CD4-positive, alpha-beta memory T cell (primary cell): ENCODE data around the gene STIM1. TPM values are rescaled to one million over a fixed set of nuclear protein-coding genes. Genes with fewer than 3 reads are reported as not detected.
A peak's percentile ranks its signal among the peaks of the same experiment; 100 is the strongest.

ENCODE experiments used
- CTCF ChIA-PET: fragments of 350-600 bp; sonication (Branson Sonifier 250); formaldehyde crosslinking; loops from one replicate; lab custom pipeline; 2021; ENCODE audit warnings: inconsistent platforms; ENCODE audit not compliant: partially characterized antibody; lab: Charles Lee
- POLR2A ChIA-PET: fragments of 350-600 bp; sonication (Branson Sonifier 250); formaldehyde crosslinking; loops from one replicate; lab custom pipeline; 2021; ENCODE audit not compliant: partially characterized antibody; lab: Charles Lee
- DNase-seq, 5 donors: peaks; one replicate each; pipeline versions ENCODE4 v3.0.0 to v3.0.0-alpha.2; 2020 to 2022; ENCODE audit warnings: mixed read lengths in 1 of 5
- H3K27ac ChIP-seq: one replicate; pipeline ENCODE4 v1.7.0; 2013; ENCODE audit warnings: low read depth, low read length
- H3K27me3 ChIP-seq: 2 replicates; pipeline ENCODE4 v1.7.0; 2013; ENCODE audit warnings: mild to moderate bottlenecking, low read length, moderate library complexity; ENCODE audit not compliant: insufficient read depth
- H3K36me3 ChIP-seq: 2 replicates; pipeline ENCODE4 v1.7.0; 2013; ENCODE audit warnings: mild to moderate bottlenecking, low read length, moderate library complexity; ENCODE audit not compliant: insufficient read depth
- H3K4me1 ChIP-seq: 2 replicates; pipeline ENCODE4 v1.7.0; 2013; ENCODE audit warnings: mild to moderate bottlenecking, low read length, moderate library complexity; ENCODE audit not compliant: insufficient read depth
- H3K4me3 ChIP-seq, 2 donors: one replicate each; pipeline ENCODE4 v1.7.0; 2013; ENCODE audit warnings: low read length in 2 of 2, mild to moderate bottlenecking in 1 of 2
- H3K9me3 ChIP-seq, 2 donors: one replicate each; pipeline ENCODE4 v1.7.0; 2013; ENCODE audit warnings: low read length in 2 of 2, control low read depth in 1 of 2; ENCODE audit not compliant: control insufficient read depth in 1 of 2
- H3K27ac Mint-ChIP-seq, 7 donors: one replicate each; pipeline ENCODE4 v1.8.0; 2020 to 2021; ENCODE audit warnings: mixed read lengths in 7 of 7, mild to moderate bottlenecking in 6 of 7, inconsistent platforms in 3 of 7, moderate library complexity in 3 of 7
- H3K27me3 Mint-ChIP-seq, 2 donors: one replicate each; pipeline ENCODE4 v1.8.0; 2020 to 2021; ENCODE audit warnings: mixed read lengths in 2 of 2
- H3K36me3 Mint-ChIP-seq, 2 donors: one replicate each; pipeline ENCODE4 v1.8.0; 2020 to 2021; ENCODE audit warnings: mixed read lengths in 2 of 2, inconsistent platforms in 1 of 2, mild to moderate bottlenecking in 1 of 2
- H3K4me1 Mint-ChIP-seq, 4 donors: one replicate each; pipeline ENCODE4 v1.8.0; 2020 to 2021; ENCODE audit warnings: mixed read lengths in 4 of 4, mild to moderate bottlenecking in 1 of 4
- H3K4me3 Mint-ChIP-seq, 8 donors: one replicate each; pipeline ENCODE4 v1.8.0; 2020 to 2021; ENCODE audit warnings: mixed read lengths in 8 of 8, mild to moderate bottlenecking in 7 of 8, moderate library complexity in 6 of 8, inconsistent platforms in 3 of 8
- H3K9me3 Mint-ChIP-seq, 8 donors: one replicate each; pipeline ENCODE4 v1.8.0; 2020 to 2021; ENCODE audit warnings: mixed read lengths in 8 of 8, mild to moderate bottlenecking in 5 of 8, inconsistent platforms in 3 of 8, moderate library complexity in 1 of 8
- intact Hi-C: fragments of 100-400 bp; cut with micrococcal nuclease; formaldehyde crosslinking; loops from one replicate; pipeline ENCODE4 v1.15.1; 2023
- polyA plus RNA-seq, 2 donors: library from polyadenylated mRNA; unstranded; fragments of 300-500 nt; fragmentation: Illumina TruSeq; gene quantifications; one replicate each; pipeline ENCODE4 v1.2.3, GENCODE V29; 2021
- total RNA-seq, 2 experiments: library from RNA; stranded (reverse); gene quantifications; one replicate each; pipeline ENCODE4 v1.2.3, GENCODE V29; 2021

The STIM1 gene
- total and polyA plus RNA-seq, 4 experiments from 2014 or later: 27.7 to 87.4 (median 65.5) TPM

- peaks cover 87% of the 10 kb centered on the region for H3K4me1 ChIP-seq
- CTCF ChIA-PET: interaction anchor here (0.7 to 3.7 kb wide), 6 partner anchors 10 to 120 kb away, joined by 3 to 16 read pairs (median 6); partner anchors contain the start of genes RHOG and STIM1
- no peak overlapping the region for H3K27ac ChIP-seq
- no peak overlapping the region for H3K4me3 ChIP-seq
- no peaks in the 10 kb centered on the region for H3K36me3 ChIP-seq
- no peaks in the 10 kb centered on the region for H3K27me3 ChIP-seq
- no peak for DNase-seq
- Mint-ChIP-seq H3K4me3 (peak overlapping the region in 6 of 8 donors; percentile 53 to 81 (median 69)), H3K27ac (peak overlapping the region; percentile 80 to 94 (median 89)), H3K4me1 (peaks cover 72 to 93% (median 85%) of the 10 kb centered on the region in 4 donors), H3K27me3 (no peaks in the 10 kb centered on the region), H3K9me3 (no peaks in the 10 kb centered on the region), H3K36me3 (peaks cover 1 to 15% of the 10 kb centered on the region in 2 donors)
- intact Hi-C loops: no loop called here
- H3K9me3 ChIP-seq: no peaks in the 10 kb centered on the region
- POLR2A ChIA-PET: interaction anchor here (2.0 to 13.1 kb wide), 3 partner anchors 10 to 103 kb away, joined by 7 to 229 read pairs (median 26); partner anchors contain the start of gene STIM1
These were observed 97.3 kb downstream of the STIM1 start for GRCh38 chr11:3952715-3953114.

GRCh38 chr11:3953327-3953726, 97.9 kb downstream of the STIM1 start:
- Mint-ChIP-seq H3K9me3 (no peaks in the 10 kb centered on the region), H3K27me3 (no peaks in the 10 kb centered on the region), H3K27ac (peak overlapping the region; percentile 36 to 94 (median 89)), H3K4me3 (peak overlapping the region in 7 of 8 donors; percentile 9 to 81 (median 65)), H3K4me1 (peaks cover 67 to 93% (median 83%) of the 10 kb centered on the region in 4 donors), H3K36me3 (peaks cover 1 to 15% of the 10 kb centered on the region in 2 donors)
- H3K27me3 ChIP-seq: no peaks in the 10 kb centered on the region
- POLR2A ChIA-PET: interaction anchor here (2.0 to 13.1 kb wide), 3 partner anchors 11 to 104 kb away, joined by 7 to 229 read pairs (median 26); partner anchors contain the start of gene STIM1
- H3K27ac ChIP-seq: no peak overlapping the region
- CTCF ChIA-PET: interaction anchor here (1.4 to 3.5 kb wide), 3 partner anchors 10 to 104 kb away, joined by 6 to 11 read pairs (median 7); partner anchors contain the start of gene STIM1
- no peaks in the 10 kb centered on the region for H3K36me3 ChIP-seq
- H3K9me3 ChIP-seq: no peaks in the 10 kb centered on the region
- DNase-seq: no peak
- intact Hi-C loops: no loop called here
- H3K4me3 ChIP-seq: no peak overlapping the region
- H3K4me1 ChIP-seq: peaks cover 81% of the 10 kb centered on the region

- peaks cover 1 to 15% of the 10 kb centered on the region in 2 donors for H3K36me3 Mint-ChIP-seq
- POLR2A ChIA-PET: interaction anchor here (1.9 kb wide), 1 partner anchor 100 kb away, joined by 7 read pairs; no protein-coding TSS in a partner anchor
- peaks cover 77% of the 10 kb centered on the region for H3K4me1 ChIP-seq
- no peak overlapping the region for H3K4me3 ChIP-seq
- peak overlapping the region; percentile 49 to 93 (median 88) for H3K27ac Mint-ChIP-seq
- CTCF ChIA-PET: interaction anchor here (0.6 to 3.5 kb wide), 6 partner anchors 11 to 118 kb away, joined by 3 to 12 read pairs (median 4); partner anchors contain the start of gene STIM1
- H3K4me3 Mint-ChIP-seq: peak overlapping the region in 7 of 8 donors; percentile 34 to 72 (median 68)
- H3K27me3 ChIP-seq: no peaks in the 10 kb centered on the region
- H3K27ac ChIP-seq: no peak overlapping the region
- no peaks in the 10 kb centered on the region for H3K9me3 Mint-ChIP-seq
- intact Hi-C loops: no loop called here
- no peaks in the 10 kb centered on the region for H3K27me3 Mint-ChIP-seq
- peaks cover 63 to 93% (median 80%) of the 10 kb centered on the region in 4 donors for H3K4me1 Mint-ChIP-seq
- H3K9me3 ChIP-seq: no peaks in the 10 kb centered on the region
- no peak for DNase-seq
- H3K36me3 ChIP-seq: no peaks in the 10 kb centered on the region
These were observed 99.2 kb downstream of the STIM1 start for GRCh38 chr11:3954448-3955298.

GRCh38 chr11:3955299-3955665, 99.8 kb downstream of the STIM1 start:
- no peaks in the 10 kb centered on the region for H3K9me3 Mint-ChIP-seq
- peaks cover 1 to 15% of the 10 kb centered on the region in 2 donors for H3K36me3 Mint-ChIP-seq
- H3K27ac Mint-ChIP-seq: peak overlapping the region in 6 of 7 donors; percentile 68 to 93 (median 86)
- CTCF ChIA-PET: interaction anchor here (0.6 to 2.1 kb wide), 3 partner anchors 12 to 117 kb away, joined by 3 to 12 read pairs (median 5); no protein-coding TSS in a partner anchor
- DNase-seq: no peak
- Histone ChIP-seq H3K9me3 (no peaks in the 10 kb centered on the region), H3K36me3 (no peaks in the 10 kb centered on the region), H3K27me3 (no peaks in the 10 kb centered on the region), H3K27ac (no peak overlapping the region), H3K4me3 (no peak overlapping the region), H3K4me1 (peaks cover 77% of the 10 kb centered on the region)
- POLR2A ChIA-PET: interaction anchor here (0.7 to 1.9 kb wide), 2 partner anchors 101 to 115 kb away, joined by 3 to 7 read pairs; partner anchors contain the start of gene RHOG
- intact Hi-C loops: no loop called here
- H3K27me3 Mint-ChIP-seq: no peaks in the 10 kb centered on the region
- H3K4me1 Mint-ChIP-seq: peaks cover 64 to 93% (median 80%) of the 10 kb centered on the region in 4 donors
- peak overlapping the region in 7 of 8 donors; percentile 1 to 72 (median 51) for H3K4me3 Mint-ChIP-seq

GRCh38 chr11:3956038-3956437, 100.6 kb downstream of the STIM1 start:
- no peaks in the 10 kb centered on the region for H3K27me3 ChIP-seq
- POLR2A ChIA-PET: interaction anchor here (0.6 to 0.7 kb wide), 2 partner anchors 9 to 115 kb away, joined by 3 read pairs; partner anchors contain the start of gene RHOG
- CTCF ChIA-PET: interaction anchor here (0.6 to 2.1 kb wide), 2 partner anchors 13 to 101 kb away, joined by 3 to 12 read pairs; partner anchors contain the start of gene STIM1
- no peak for DNase-seq
- Mint-ChIP-seq H3K27me3 (no peaks in the 10 kb centered on the region), H3K4me1 (peaks cover 59 to 90% (median 76%) of the 10 kb centered on the region in 4 donors), H3K9me3 (no peaks in the 10 kb centered on the region), H3K27ac (no peak overlapping the region), H3K4me3 (peak overlapping the region in 3 of 8 donors; percentile 3 to 32 (median 7)), H3K36me3 (peaks cover 1 to 15% of the 10 kb centered on the region in 2 donors)
- H3K9me3 ChIP-seq: no peaks in the 10 kb centered on the region
- H3K36me3 ChIP-seq: no peaks in the 10 kb centered on the region
- peaks cover 76% of the 10 kb centered on the region for H3K4me1 ChIP-seq
- H3K27ac ChIP-seq: no peak overlapping the region
- no peak overlapping the region for H3K4me3 ChIP-seq
- intact Hi-C loops: no loop called here

GRCh38 chr11:3956748-3957147, 101.3 kb downstream of the STIM1 start:
- no peaks in the 10 kb centered on the region for H3K9me3 ChIP-seq
- no peak for DNase-seq
- H3K9me3 Mint-ChIP-seq: no peaks in the 10 kb centered on the region
- no peak overlapping the region for H3K27ac ChIP-seq
- CTCF ChIA-PET: interaction anchor here (2.1 kb wide), 1 partner anchor 14 kb away, joined by 12 read pairs; no protein-coding TSS in a partner anchor
- H3K27ac Mint-ChIP-seq: no peak overlapping the region
- intact Hi-C loops: no loop called here
- H3K4me1 ChIP-seq: peaks cover 71% of the 10 kb centered on the region
- H3K27me3 ChIP-seq: no peaks in the 10 kb centered on the region
- no peak overlapping the region for H3K4me3 ChIP-seq
- no peaks in the 10 kb centered on the region for H3K36me3 ChIP-seq
- no peaks in the 10 kb centered on the region for H3K27me3 Mint-ChIP-seq
- H3K36me3 Mint-ChIP-seq: peaks cover 1 to 15% of the 10 kb centered on the region in 2 donors
- H3K4me1 Mint-ChIP-seq: peaks cover 54 to 90% (median 72%) of the 10 kb centered on the region in 4 donors
- POLR2A ChIA-PET: interaction anchor here (2.0 kb wide), 1 partner anchor 14 kb away, joined by 4 read pairs; no protein-coding TSS in a partner anchor
- no peak overlapping the region for H3K4me3 Mint-ChIP-seq
